HEK293 (cell line): Measurements from ENCODE around the gene KLLN.

Experiments
- CTCF ChIA-PET: fragments of 350-600 bp; formaldehyde crosslinking; extraction: SDS; loops from one replicate; lab custom pipeline; 2021; ENCODE audit warnings: antibody characterized with exemption; lab: Yijun Ruan, JAX
- POLR2A ChIA-PET: fragments of 300-600 bp; formaldehyde crosslinking; extraction: SDS; loops from one replicate; lab custom pipeline; 2020; ENCODE audit warnings: antibody characterized with exemption, inconsistent platforms; lab: Yijun Ruan, JAX
- H3K27ac ChIP-seq: fragments of 200-500 bp; sonication (Bioruptor generic); 2 replicates; pipeline ENCODE4 v1.5.1; 2014; ENCODE audit warnings: low read depth, low read length, control low read depth, inconsistent platforms; ENCODE audit errors: extremely low read depth
- H3K36me3 ChIP-seq, 2 experiments: fragments of 200-500 bp in 1 of 2; sonication (Bioruptor generic) in 1 of 2; 1 replicate in 1 of 2; 2 replicates in 1 of 2; pipeline ENCODE4 v1.5.1; 2014 to 2017; ENCODE audit warnings: inconsistent platforms in 2 of 2, low read length in 2 of 2; ENCODE audit not compliant: control insufficient read depth in 2 of 2, insufficient read depth in 1 of 2
- H3K4me1 ChIP-seq: fragments of 200-500 bp; sonication (Bioruptor generic); 2 replicates; pipeline ENCODE4 v1.5.1; 2014; ENCODE audit warnings: mild to moderate bottlenecking, low read length, inconsistent platforms; ENCODE audit not compliant: control insufficient read depth, insufficient read depth
- H3K4me3 ChIP-seq: 2 replicates; pipeline ENCODE4 v1.5.1; 2011; ENCODE audit warnings: low read depth, mild to moderate bottlenecking, control low read depth, low read length, moderate library complexity
- H3K9me3 ChIP-seq: fragments of 200-500 bp; sonication (Bioruptor generic); 2 replicates; pipeline ENCODE4 v1.5.1; 2014; ENCODE audit warnings: low read depth, low read length, inconsistent platforms; ENCODE audit not compliant: control insufficient read depth, insufficient read depth
- GFI1B ChIP-seq: fragments of 450-650 bp; formaldehyde crosslinking; IDR thresholded peaks from 2 replicates; pipeline ENCODE4 v1.5.1; 2016; ENCODE audit warnings: missing biosample characterization, missing genetic modification characterization
- GLIS2 ChIP-seq: fragments of 450-650 bp; formaldehyde crosslinking; IDR thresholded peaks from 2 replicates; pipeline ENCODE4 v1.5.1; 2016; ENCODE audit warnings: missing biosample characterization, missing genetic modification characterization
- KLF16 ChIP-seq: fragments of 450-650 bp; formaldehyde crosslinking; IDR thresholded peaks from 2 replicates; pipeline ENCODE4 v1.5.1; 2017; ENCODE audit warnings: missing biosample characterization, missing genetic modification characterization
- KLF8 ChIP-seq: fragments of 450-650 bp; formaldehyde crosslinking; IDR thresholded peaks from 2 replicates; pipeline ENCODE4 v1.5.1; 2016; ENCODE audit warnings: missing biosample characterization, missing genetic modification characterization
- PRDM1 ChIP-seq: fragments of 450-650 bp; formaldehyde crosslinking; IDR thresholded peaks from 2 replicates; pipeline ENCODE4; 2016; ENCODE audit warnings: missing biosample characterization, missing genetic modification characterization
- PRDM2 ChIP-seq: fragments of 450-650 bp; formaldehyde crosslinking; IDR thresholded peaks from 2 replicates; pipeline ENCODE4 v1.5.1; 2016; ENCODE audit warnings: missing biosample characterization, missing genetic modification characterization, borderline replicate concordance
- REPIN1 ChIP-seq: fragments of 450-650 bp; formaldehyde crosslinking; IDR thresholded peaks from 2 replicates; pipeline ENCODE4 v1.5.1; 2017; ENCODE audit warnings: missing biosample characterization, missing genetic modification characterization, low read depth
- SCRT2 ChIP-seq: fragments of 450-650 bp; formaldehyde crosslinking; IDR thresholded peaks from 2 replicates; pipeline ENCODE4 v1.5.1; 2016; ENCODE audit warnings: missing biosample characterization, missing genetic modification characterization
- ZBTB7A ChIP-seq: fragments of 450-650 bp; formaldehyde crosslinking; IDR thresholded peaks from 2 replicates; pipeline ENCODE4 v1.5.1; 2016; ENCODE audit warnings: low read depth, missing biosample characterization, missing genetic modification characterization
- ZBTB8A ChIP-seq: fragments of 450-650 bp; formaldehyde crosslinking; IDR thresholded peaks from 2 replicates; pipeline ENCODE4 v1.5.1; 2016; ENCODE audit warnings: missing biosample characterization, missing genetic modification characterization
- ZEB2 ChIP-seq: fragments of 450-650 bp; formaldehyde crosslinking; IDR thresholded peaks from 2 replicates; pipeline ENCODE4 v1.5.1; 2016; ENCODE audit warnings: missing biosample characterization, missing genetic modification characterization
- ZFHX2 ChIP-seq: fragments of 450-650 bp; formaldehyde crosslinking; conservative IDR thresholded peaks from 2 replicates; pipeline ENCODE4 v1.5.1; 2016; ENCODE audit warnings: missing biosample characterization, missing genetic modification characterization
- ZNF174 ChIP-seq: fragments of 450-650 bp; formaldehyde crosslinking; IDR thresholded peaks from 2 replicates; pipeline ENCODE4 v1.5.0; 2017; ENCODE audit warnings: missing biosample characterization, mild to moderate bottlenecking, missing genetic modification characterization
- ZNF223 ChIP-seq: fragments of 450-650 bp; formaldehyde crosslinking; IDR thresholded peaks from 2 replicates; pipeline ENCODE4 v1.5.1; 2016; ENCODE audit warnings: missing biosample characterization, missing genetic modification characterization
- ZNF23 ChIP-seq: fragments of 450-650 bp; formaldehyde crosslinking; IDR thresholded peaks from 2 replicates; pipeline ENCODE4 v1.5.1; 2016; ENCODE audit warnings: missing biosample characterization, missing genetic modification characterization, borderline replicate concordance
- ZNF266 ChIP-seq: fragments of 450-650 bp; formaldehyde crosslinking; IDR thresholded peaks from 2 replicates; pipeline ENCODE4 v1.5.1; 2016; ENCODE audit warnings: missing biosample characterization, missing genetic modification characterization, low read depth
- ZNF426 ChIP-seq: fragments of 450-650 bp; formaldehyde crosslinking; IDR thresholded peaks from 2 replicates; pipeline ENCODE4 v1.5.1; 2017; ENCODE audit warnings: missing biosample characterization, missing genetic modification characterization, mild to moderate bottlenecking, inconsistent platforms, moderate library complexity
- ZNF629 ChIP-seq: fragments of 450-650 bp; formaldehyde crosslinking; IDR thresholded peaks from 2 replicates; pipeline ENCODE4 v1.5.1; 2017; ENCODE audit warnings: missing biosample characterization, missing genetic modification characterization
- ZNF701 ChIP-seq: fragments of 450-650 bp; formaldehyde crosslinking; IDR thresholded peaks from 2 replicates; pipeline ENCODE4 v1.5.1; 2016; ENCODE audit warnings: missing biosample characterization, missing genetic modification characterization
- ZNF792 ChIP-seq: fragments of 450-650 bp; formaldehyde crosslinking; IDR thresholded peaks from 2 replicates; pipeline ENCODE4 v1.5.1; 2016; ENCODE audit warnings: missing biosample characterization, missing genetic modification characterization
- TF ChIP-seq, protein P1 (sequence below): fragments of 450-650 bp; formaldehyde crosslinking; IDR thresholded peaks from 2 replicates; pipeline ENCODE4 v1.5.1; 2016; ENCODE audit warnings: missing biosample characterization, missing genetic modification characterization
- TF ChIP-seq, protein P2 (sequence below): fragments of 450-650 bp; formaldehyde crosslinking; IDR thresholded peaks from 2 replicates; pipeline ENCODE4 v1.5.1; 2017; ENCODE audit warnings: missing biosample characterization, missing genetic modification characterization
- TF ChIP-seq, protein P3 (sequence below): fragments of 450-650 bp; formaldehyde crosslinking; IDR thresholded peaks from 2 replicates; pipeline ENCODE4 v1.5.1; 2016; ENCODE audit warnings: missing biosample characterization, missing genetic modification characterization

KLLN gene

DNA sequence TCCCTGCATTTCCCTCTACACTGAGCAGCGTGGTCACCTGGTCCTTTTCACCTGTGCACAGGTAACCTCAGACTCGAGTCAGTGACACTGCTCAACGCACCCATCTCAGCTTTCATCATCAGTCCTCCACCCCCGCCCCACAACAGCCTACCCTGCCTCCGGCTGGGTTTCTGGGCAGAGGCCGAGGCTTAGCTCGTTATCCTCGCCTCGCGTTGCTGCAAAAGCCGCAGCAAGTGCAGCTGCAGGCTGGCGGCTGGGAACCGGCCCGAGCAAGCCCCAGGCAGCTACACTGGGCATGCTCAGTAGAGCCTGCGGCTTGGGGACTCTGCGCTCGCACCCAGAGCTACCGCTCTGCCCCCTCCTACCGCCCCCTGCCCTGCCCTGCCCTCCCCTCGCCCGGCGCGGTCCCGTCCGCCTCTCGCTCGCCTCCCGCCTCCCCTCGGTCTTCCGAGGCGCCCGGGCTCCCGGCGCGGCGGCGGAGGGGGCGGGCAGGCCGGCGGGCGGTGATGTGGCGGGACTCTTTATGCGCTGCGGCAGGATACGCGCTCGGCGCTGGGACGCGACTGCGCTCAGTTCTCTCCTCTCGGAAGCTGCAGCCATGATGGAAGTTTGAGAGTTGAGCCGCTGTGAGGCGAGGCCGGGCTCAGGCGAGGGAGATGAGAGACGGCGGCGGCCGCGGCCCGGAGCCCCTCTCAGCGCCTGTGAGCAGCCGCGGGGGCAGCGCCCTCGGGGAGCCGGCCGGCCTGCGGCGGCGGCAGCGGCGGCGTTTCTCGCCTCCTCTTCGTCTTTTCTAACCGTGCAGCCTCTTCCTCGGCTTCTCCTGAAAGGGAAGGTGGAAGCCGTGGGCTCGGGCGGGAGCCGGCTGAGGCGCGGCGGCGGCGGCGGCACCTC is at the start of gene KLLN, which contains the start of gene PTEN:
TSS of gene KLLN (minus strand) at position 481 of the 891 bp plus-strand sequence. CDS start 1,046 bp downstream, outside the sequence.
TSS of gene PTEN (plus strand) at position 573 of the 891 bp plus-strand sequence. CDS start 845 bp downstream, outside the sequence.
- Histone ChIP-seq H3K4me1 (peaks cover 12% of the 10 kb centered on the region; the same call in 1 of the 2 replicates), H3K4me3 (peak within 1 kb of the TSS; percentile 60), H3K27ac (peak within 1 kb of the TSS; percentile 99), H3K36me3 (no peaks in the 10 kb centered on the region), H3K9me3 (no peaks in the 10 kb centered on the region)
- ChIA-PET CTCF (interaction anchor here (0.5 to 1.4 kb wide), 3 partner anchors 175 to 454 kb away, joined by 4 to 5 read pairs (median 4); no protein-coding TSS in a partner anchor), POLR2A (interaction anchor here (0.9 to 2.9 kb wide), 14 partner anchors 9 to 524 kb away, joined by 3 to 30 read pairs (median 4); partner anchors contain the start of gene ATAD1)
- TF ChIP-seq PRDM1 (no peak), ZNF792 (tag by site-specific recombination) (no peak), ZNF701 (tag by site-specific recombination) (no peak), ZEB2 (tag by site-specific recombination) (peak; percentile 91; the same call in 1 of the 2 replicates), ZBTB8A (tag by site-specific recombination) (peak; percentile 85), ZNF223 (tag by site-specific recombination) (no peak), REPIN1 (tag by site-specific recombination) (no peak), ZNF174 (tag by site-specific recombination) (no peak), KLF8 (tag by site-specific recombination) (peak; percentile 68; the same call in 1 of the 2 replicates), SCRT2 (tag by site-specific recombination) (no peak), GFI1B (no peak), PRDM2 (tag by site-specific recombination) (no peak), KLF16 (tag by site-specific recombination) (peak; percentile 50; the same call in 1 of the 2 replicates), ZFHX2 (peak; percentile 75), ZNF266 (tag by site-specific recombination) (no peak), ZNF426 (tag by site-specific recombination) (no peak), ZBTB7A (tag by site-specific recombination) (0 out of 2 replicates have a peak, but pooled peaks have one; percentile 22), GLIS2 (tag by site-specific recombination) (peak; percentile 80), ZNF629 (tag by site-specific recombination) (peak; percentile 17; the same call in 1 of the 2 replicates), ZNF23 (tag by site-specific recombination) (no peak)
- TF ChIP-seq, protein P1, sequence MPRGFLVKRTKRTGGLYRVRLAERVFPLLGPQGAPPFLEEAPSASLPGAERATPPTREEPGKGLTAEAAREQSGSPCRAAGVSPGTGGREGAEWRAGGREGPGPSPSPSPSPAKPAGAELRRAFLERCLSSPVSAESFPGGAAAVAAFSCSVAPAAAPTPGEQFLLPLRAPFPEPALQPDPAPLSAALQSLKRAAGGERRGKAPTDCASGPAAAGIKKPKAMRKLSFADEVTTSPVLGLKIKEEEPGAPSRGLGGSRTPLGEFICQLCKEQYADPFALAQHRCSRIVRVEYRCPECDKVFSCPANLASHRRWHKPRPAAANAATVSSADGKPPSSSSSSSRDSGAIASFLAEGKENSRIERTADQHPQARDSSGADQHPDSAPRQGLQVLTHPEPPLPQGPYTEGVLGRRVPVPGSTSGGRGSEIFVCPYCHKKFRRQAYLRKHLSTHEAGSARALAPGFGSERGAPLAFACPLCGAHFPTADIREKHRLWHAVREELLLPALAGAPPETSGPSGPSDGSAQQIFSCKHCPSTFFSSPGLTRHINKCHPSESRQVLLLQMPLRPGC (tag by site-specific recombination) = 0 out of 2 replicates have a peak, but pooled peaks have one; percentile 10
- TF ChIP-seq, protein P2, sequence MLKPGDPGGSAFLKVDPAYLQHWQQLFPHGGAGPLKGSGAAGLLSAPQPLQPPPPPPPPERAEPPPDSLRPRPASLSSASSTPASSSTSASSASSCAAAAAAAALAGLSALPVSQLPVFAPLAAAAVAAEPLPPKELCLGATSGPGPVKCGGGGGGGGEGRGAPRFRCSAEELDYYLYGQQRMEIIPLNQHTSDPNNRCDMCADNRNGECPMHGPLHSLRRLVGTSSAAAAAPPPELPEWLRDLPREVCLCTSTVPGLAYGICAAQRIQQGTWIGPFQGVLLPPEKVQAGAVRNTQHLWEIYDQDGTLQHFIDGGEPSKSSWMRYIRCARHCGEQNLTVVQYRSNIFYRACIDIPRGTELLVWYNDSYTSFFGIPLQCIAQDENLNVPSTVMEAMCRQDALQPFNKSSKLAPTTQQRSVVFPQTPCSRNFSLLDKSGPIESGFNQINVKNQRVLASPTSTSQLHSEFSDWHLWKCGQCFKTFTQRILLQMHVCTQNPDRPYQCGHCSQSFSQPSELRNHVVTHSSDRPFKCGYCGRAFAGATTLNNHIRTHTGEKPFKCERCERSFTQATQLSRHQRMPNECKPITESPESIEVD (tag by site-specific recombination) = 0 out of 2 replicates have a peak, but pooled peaks have one; percentile 33
- TF ChIP-seq, protein P3, sequence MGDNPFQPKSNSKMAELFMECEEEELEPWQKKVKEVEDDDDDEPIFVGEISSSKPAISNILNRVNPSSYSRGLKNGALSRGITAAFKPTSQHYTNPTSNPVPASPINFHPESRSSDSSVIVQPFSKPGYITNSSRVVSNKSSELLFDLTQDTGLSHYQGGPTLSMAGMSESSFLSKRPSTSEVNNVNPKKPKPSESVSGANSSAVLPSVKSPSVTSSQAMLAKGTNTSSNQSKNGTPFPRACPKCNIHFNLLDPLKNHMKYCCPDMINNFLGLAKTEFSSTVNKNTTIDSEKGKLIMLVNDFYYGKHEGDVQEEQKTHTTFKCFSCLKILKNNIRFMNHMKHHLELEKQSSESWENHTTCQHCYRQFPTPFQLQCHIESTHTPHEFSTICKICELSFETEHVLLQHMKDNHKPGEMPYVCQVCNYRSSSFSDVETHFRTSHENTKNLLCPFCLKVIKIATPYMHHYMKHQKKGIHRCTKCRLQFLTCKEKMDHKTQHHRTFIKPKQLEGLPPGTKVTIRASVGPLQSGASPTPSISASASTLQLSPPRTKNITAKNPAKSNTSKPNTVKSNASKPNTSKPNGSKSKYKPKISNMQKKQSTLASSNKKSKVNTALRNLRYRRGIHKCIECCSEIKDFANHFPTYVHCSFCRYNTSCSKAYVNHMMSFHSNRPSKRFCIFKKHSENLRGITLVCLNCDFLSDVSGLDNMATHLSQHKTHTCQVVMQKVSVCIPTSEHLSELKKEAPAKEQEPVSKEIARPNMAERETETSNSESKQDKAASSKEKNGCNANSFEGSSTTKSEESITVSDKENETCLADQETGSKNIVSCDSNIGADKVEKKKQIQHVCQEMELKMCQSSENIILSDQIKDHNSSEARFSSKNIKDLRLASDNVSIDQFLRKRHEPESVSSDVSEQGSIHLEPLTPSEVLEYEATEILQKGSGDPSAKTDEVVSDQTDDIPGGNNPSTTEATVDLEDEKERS (tag by site-specific recombination) = no peak
